ENCODE results near the gene NLRC5.
"Not testable (repeated sequence)": the region's sequence is repeated elsewhere in the genome, so short reads cannot be mapped to it uniquely, and the experiment has no call there.

The NLRC5 gene

GRCh38 chr16:57049678-57050077, 60.3 kb downstream of the NLRC5 start:
- DNase-seq: no peak

DNA sequence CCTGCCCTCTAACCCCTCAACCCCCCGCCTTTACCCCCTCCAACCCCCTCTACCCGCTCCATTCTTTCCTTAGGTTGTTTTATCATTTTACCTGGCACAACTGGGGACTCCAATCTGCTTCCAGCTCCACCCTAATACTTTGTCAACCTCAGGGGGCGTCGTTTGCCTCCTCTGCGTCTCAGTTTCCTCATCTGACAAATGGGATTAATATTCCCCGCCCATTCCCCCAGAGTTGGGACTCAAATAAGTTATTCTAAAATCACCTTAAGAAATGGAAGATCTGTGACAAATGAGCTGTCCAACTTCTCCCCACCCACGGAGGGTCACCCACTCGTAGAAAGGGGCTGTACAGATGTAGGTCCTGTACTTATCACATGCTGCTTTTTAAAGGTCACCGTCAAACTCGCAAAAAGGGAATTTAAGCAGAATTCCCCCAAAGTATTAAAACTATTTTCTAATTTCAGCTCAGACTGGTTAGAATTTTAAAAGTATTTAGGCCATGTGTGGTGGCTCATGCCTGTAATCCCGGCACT, 62.4 kb downstream of the NLRC5 start:
- DNase-seq: no peak

- DNase-seq: no peak
These were observed 63.8 kb downstream of the NLRC5 start for GRCh38 chr16:57053206-57053605.

DNA sequence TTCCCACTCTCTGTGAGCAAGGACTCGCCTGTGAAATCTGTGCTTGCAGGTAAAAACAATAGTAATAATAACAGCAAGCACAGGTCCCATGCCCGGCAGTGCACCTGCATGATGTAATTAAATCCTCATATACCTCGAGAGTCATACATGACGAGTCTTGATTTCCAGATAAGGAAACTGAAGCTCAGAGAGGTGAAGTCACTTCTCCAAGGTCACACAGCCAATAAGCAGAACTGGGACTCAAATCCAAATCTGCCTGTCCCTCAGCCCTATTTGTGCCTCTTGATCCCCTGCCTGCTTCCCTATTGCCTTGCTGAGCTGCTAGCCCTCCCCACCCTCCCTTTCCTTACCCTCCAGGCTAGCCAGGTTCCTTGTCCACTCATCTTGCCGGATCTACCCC, 65.0 kb downstream of the NLRC5 start:
- no peak for DNase-seq

- no peak for DNase-seq
These were observed 65.4 kb downstream of the NLRC5 start for GRCh38 chr16:57054771-57055170.

DNA sequence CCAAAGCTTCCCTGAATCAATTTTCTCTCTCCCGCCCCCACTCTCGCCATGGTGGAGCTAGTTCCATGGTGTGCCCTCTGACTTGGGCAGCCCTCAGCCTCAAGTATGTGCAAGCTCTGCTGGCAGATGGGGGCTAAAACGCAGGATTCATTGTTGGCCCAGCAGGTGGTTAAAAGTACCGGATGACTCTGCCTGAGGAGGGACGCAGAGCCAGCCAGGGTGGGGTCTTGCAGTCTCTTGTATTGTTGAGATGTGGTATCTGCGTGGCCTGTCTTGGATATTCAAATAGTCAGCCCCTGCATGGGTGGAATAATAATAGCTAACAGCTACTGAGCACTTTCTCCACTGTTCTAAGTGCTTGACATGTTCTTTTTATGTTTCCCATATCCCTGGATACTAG, 66.3 kb downstream of the NLRC5 start:
- DNase-seq: no peak

DNA sequence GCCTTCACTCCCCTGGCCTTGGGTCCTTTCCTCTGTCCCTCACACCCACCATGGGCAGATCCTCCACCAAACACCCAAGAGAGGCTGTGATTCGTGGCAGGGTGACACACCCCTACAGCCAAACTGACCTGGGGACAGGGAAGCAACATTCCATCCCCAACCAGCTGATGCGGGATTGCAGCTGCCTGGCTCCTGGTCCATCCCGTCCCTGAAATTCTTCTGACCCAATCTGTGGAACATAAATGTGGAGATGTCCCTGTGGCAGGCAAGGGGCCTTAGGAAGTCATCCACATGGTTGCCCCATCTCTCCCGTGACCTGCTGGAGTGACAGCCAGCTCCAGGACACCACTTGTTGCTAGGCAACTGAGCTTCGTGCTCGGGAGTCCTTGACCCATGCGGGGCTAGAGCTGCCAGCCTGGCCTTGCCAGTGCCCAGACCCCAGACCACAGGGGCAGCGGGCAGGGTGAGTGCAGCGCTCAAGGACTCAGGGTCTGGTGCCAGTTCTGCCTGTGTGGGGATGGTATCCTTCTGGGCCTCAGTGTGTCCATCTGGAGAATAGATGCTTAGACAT, 69.0 kb downstream of the NLRC5 start:
- no peak for DNase-seq

GRCh38 chr16:57060323-57061083, 71.1 kb downstream of the NLRC5 start:
- DNase-seq: no peak

DNA sequence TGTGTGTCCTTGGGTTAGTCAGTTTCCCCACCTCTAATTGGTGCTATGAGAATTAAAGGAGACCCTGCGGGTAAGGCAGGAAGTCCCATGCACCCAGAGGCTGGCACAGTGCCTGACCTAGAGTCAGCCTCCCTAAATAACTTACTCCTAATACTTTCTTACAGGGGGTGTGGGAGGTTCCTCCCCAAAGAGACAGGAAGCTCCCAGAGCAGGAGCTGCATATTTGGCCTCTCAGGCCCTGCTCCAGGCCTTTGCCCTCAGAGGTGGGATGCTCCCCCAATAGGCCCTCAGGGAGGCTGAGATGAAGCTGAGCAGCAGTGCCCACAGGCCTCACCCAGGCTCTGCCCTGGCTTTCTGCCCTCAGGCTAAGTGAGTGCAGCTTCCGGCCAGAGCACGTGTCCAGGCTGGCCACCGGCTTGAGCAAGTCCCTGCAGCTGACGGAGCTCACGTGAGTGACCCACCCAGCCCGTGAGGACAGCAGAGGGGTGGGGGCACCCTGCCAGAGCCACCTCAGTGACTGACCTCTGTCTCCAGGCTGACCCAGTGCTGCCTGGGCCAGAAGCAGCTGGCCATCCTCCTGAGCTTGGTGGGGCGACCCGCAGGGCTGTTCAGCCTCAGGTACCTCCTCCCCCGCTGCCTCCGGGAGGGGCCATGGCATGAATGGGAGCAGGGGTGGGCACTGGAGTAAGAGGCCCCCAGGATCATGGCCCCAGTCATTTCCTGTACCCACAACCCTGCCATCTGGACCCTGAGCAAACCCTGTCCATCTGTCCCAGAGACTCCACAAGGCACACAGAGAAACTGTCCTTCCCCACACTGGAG, 71.9 kb downstream of the NLRC5 start:
- DNase-seq: no peak

DNA sequence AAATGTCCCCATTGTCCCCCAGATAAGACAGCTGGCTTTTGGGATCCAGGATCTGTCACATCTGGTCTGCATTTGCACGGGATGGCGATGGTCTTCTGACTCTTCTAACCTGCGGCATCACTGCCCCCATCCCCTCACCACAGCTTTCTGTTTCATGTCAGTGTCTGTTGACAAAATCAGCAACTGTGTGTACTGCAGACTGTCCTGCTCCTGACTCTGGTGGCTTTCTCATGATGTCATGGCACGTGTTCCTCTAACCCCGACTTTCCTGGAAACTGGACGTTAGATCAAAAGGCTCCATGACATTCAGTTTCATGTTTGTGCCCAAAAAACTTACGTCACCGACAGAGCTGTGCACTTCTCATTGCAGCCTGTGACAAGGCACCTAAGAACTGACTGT, 73.0 kb downstream of the NLRC5 start:
- no peak for DNase-seq

DNA sequence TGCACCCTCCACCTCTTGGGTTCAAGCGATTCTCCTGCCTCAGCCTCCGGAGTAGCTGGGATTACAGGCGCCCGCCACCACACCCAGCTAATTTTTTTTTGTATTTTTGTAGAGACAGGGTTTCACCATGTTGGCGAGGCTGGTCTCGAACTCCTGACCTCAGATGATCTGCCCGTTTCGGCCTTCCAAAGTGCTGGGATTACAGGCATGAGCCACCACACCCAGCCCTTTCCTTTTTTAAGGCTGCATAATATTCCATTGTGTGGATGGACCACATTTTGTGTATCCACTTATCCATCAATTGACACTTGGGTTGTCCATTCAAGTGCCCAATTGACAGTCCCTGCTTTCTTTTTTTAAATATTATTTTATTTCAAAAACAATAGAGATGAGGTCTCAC, 73.8 kb downstream of the NLRC5 start:
- DNase-seq: not testable (repeated sequence)

- no peak for DNase-seq
These were observed 75.6 kb downstream of the NLRC5 start for GRCh38 chr16:57064995-57065394.

DNA sequence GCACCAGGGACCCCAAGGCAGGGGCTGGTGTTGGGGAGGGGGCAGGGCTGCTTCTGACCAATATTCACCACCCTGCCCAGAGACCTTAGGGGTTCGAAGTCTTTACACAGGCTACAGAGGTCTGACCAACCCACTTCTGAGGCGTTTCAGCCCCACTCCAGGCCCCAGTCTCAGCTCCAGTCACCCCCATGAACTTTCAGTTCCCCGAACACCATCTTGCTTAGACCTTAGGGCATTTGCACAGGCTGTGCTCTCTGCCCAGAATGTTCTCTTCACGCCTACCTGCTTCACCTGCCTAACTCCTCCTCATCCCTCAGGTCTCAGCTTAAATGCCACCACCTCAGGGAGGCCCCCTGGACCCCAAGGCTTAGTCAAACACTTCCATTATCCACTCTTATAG, 77.3 kb downstream of the NLRC5 start:
- no peak for DNase-seq

GRCh38 chr16:57067347-57067746, 78.0 kb downstream of the NLRC5 start:
- no peak for DNase-seq

- no peak for DNase-seq
These were observed 79.7 kb downstream of the NLRC5 start for GRCh38 chr16:57069053-57069452.

GRCh38 chr16:57069635-57070370, 80.4 kb downstream of the NLRC5 start:
- no peak for DNase-seq

DNA sequence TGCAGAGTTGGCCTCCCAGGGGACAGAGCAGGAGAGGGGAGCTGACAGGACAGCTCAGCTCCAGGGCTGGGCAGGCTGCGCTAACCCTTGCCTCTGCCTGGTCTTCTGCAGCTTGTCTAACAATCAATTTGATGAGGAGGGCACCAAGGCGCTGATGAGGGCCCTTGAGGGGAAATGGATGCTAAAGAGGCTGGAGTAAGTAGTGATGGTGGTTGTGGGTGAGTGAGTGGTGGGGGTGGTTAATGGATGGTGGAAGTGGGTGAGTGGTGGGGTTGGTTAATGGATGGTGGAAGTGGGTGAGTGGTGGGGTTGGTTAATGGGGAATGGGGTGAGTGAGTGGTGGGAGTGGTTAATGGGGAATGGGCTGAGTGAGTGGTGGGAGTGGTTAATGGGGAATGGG, 81.1 kb downstream of the NLRC5 start:
- no peak for DNase-seq

GRCh38 chr16:57071081-57071732, 81.8 kb downstream of the NLRC5 start:
- not testable (repeated sequence) for DNase-seq

DNA sequence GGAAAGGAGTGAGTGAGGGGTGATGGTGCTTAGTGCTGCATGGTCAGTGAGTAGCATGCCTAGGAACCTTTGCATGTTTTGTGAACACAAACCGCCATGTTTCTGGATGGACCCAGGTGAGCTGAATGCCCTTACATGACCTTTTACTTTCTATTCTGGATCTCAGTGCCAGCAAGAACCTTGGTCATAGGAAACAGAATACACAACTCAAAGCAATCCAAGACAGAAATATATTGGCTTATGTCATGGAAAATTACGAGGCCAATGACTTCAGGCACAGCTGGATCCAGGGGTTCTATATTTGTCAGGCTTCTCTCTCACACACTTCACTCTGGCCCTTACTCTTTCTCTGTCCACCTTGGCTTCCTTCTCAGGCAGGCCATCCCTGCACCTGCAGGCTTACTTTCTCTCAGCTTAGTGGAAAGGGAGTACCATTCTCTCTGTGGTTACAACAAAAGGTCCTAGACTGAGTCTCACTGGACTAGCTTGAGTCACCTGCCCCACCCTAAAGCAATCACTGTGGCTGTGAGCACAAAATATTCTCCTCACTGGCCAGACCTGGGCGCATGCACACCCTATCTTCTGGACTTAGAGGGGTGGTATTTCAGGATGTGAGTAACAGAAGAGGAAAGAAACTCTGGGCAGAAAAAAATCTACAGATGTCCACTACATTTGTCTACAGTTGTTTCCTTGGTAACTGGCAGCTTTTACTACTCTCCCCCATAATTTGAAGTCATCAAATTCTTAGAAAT, 82.7 kb downstream of the NLRC5 start:
- no peak for DNase-seq

DNA sequence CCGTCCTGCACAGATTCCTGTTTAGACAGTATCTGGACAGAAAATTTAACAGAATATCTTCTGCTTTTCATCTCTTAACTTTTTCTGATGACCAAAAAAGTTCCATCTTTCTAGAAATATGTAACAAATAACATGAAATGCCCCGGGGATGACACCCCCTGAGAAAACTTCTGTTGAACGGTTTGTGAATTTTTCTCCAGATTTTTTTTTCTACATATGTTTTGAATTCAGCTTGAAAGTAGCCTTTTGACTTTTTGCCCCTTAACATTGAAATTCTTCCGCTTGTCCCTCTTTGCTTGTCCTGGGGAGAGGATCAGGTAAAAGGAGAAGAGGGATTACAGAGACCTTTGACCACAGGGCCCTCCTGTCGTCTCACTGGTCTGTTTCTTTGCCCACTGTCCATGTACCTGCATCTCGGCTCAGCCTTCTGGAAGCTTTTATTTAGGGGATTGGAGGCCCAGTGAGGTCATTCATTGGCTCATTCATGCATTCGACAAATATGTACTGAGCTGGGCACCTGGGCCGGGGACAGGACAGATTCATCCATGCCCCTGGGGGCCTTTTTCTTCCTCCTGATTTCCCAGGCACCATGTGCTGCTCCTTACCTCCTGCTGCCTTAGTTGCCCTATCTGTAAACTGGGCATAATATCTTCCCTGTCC, 83.4 kb downstream of the NLRC5 start:
- no peak for DNase-seq

DNA sequence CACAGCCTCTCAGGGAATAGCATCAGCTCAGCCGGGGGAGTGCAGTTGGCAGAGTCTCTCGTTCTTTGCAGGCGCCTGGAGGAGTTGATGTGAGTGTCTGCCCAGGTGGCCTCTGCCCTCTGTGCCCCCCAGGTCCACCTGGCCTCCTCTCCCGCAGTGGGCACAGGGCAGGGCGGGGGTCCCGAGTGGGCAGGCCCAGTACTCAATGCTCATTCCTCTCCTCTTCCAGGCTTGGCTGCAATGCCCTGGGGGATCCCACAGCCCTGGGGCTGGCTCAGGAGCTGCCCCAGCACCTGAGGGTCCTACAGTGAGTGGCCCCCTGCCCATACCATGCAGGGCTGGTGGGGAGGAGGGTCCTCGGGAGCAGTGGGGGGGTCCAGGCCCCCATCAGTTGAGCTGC, 88.4 kb downstream of the NLRC5 start:
- DNase-seq: no peak

All from NCI-H2171 (cell line).